ENCODE measurements around the gene NET1.

- TF ChIP-seq POLR2A (IDR thresholded peaks at IDR 0.05): peak in 1 of 2 donors; percentile 41
- TF ChIP-seq, protein P1, sequence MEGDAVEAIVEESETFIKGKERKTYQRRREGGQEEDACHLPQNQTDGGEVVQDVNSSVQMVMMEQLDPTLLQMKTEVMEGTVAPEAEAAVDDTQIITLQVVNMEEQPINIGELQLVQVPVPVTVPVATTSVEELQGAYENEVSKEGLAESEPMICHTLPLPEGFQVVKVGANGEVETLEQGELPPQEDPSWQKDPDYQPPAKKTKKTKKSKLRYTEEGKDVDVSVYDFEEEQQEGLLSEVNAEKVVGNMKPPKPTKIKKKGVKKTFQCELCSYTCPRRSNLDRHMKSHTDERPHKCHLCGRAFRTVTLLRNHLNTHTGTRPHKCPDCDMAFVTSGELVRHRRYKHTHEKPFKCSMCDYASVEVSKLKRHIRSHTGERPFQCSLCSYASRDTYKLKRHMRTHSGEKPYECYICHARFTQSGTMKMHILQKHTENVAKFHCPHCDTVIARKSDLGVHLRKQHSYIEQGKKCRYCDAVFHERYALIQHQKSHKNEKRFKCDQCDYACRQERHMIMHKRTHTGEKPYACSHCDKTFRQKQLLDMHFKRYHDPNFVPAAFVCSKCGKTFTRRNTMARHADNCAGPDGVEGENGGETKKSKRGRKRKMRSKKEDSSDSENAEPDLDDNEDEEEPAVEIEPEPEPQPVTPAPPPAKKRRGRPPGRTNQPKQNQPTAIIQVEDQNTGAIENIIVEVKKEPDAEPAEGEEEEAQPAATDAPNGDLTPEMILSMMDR (IDR thresholded peaks at IDR 0.05): no peak
These were observed 34.1 kb downstream of the NET1 start for GRCh38 chr10:5446390-5446926.

Measured in lower leg skin (tissue), 3 donors.